SKM-1 treated with dmso at 0.1 percent for 144 hours (cell line): Measurements from ENCODE around the gene PTDSS2.

Experiments used
- DNase-seq: peaks from one replicate; lab custom pipeline; 2025; ENCODE audit not compliant: unreplicated experiment; lab: John Stamatoyannopoulos, UW

PTDSS2 gene

GRCh38 chr11:528166-528814 is 78.2 kb downstream of the PTDSS2 start:
- DNase-seq: no peak

- no peak for DNase-seq
These were observed 79.0 kb downstream of the PTDSS2 start for GRCh38 chr11:528815-529727.

GRCh38 chr11:529728-530411 is 79.8 kb downstream of the PTDSS2 start:
- DNase-seq: no peak

DNA sequence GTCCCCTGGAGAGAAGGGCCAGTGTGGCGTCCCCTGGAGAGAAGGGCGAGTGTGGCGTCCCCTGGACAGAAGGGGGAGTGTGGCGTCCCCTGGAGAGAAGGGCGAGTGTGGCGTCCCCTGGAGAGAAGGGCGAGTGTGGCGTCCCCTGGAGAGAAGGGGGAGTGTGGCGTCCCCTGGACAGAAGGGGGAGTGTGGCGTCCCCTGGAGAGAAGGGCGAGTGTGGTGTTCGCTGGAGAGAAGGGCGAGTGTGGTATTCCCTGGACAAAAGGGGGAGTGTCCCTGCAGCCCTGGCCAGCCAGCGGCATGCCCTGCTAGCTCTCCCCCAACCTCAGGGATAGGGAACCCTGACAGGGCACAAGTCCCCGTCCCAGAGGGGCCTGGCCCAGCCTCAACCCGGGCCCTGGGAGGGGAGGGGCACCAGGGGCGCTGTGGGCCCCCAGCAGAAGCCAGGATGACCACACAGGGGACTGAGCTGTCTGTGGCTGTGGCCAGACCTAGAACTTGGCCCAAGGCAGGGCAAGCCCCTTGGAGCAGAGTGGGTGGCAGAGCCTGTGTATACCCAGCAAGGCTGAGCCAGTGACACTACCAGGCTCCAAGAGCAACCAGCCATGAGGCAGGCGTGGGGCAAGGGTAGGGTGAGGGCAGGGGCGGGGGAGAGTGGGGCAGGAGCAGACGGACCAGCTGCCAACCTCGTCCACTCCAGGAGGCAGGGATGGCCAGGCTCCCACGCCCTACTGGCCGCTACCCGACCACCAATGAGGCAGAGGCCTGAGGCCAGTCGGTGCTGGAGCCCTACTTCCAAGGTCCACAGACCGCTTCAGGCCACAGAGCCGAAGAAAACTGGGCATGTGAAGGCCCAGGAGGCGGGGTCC is 81.1 kb downstream of the PTDSS2 start:
- no peak for DNase-seq

- no peak for DNase-seq
These were observed 81.9 kb downstream of the PTDSS2 start for GRCh38 chr11:531919-532526.

- DNase-seq: no peak
These were observed 82.5 kb downstream of the PTDSS2 start for GRCh38 chr11:532527-532985.

- DNase-seq: no peak
These were observed 83.0 kb downstream of the PTDSS2 start for GRCh38 chr11:532986-533585.

GRCh38 chr11:533586-534395 is 83.7 kb downstream of the PTDSS2 start:
- no peak for DNase-seq

DNA sequence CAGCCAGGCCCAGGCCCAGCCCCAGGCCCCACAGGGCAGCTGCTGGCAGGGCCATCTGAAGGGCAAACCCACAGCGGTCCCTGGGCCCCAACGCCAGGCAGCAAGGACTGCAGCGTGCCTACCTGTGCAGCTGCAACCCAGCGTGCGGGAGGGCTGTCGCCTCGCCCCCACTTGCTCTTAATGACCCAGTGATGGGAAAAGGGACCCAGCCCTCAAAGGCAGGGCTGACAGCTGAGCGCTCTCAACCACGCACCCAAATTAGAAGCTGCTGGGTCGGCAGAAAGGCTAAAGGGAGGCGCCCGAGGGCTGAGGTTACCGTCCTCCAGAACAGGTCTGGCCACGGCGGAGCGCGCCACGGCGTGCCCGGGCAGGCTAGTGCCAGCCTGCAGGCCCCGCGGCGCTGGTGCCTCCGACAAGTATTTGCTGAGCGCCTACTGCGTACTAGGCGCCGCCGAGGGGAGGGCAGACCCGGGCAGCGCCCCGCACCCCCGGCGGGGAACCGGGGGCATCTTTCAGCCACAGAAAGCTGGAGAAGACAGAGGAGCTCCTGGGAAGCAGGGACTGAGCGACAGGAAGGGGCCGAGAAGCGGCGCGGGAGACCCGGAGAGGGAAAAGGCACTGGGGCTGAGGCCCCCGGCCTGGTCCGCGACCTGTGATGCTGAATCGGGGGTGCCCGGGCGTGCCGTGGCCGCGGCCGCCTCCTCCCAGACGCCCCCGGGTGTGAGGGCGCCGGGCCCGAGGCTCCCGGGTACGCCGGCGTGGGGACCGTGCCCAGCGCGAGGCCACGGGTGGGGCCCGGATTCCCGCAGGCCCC is 84.5 kb downstream of the PTDSS2 start:
- DNase-seq: no peak

GRCh38 chr11:535210-535518 is 85.1 kb downstream of the PTDSS2 start:
- no peak for DNase-seq

- DNase-seq: peak; percentile 89
These were observed 85.7 kb downstream of the PTDSS2 start, which contains the start of gene HRAS for GRCh38 chr11:535519-536454. TSS of gene HRAS (minus strand) at chr11:535576.

DNA sequence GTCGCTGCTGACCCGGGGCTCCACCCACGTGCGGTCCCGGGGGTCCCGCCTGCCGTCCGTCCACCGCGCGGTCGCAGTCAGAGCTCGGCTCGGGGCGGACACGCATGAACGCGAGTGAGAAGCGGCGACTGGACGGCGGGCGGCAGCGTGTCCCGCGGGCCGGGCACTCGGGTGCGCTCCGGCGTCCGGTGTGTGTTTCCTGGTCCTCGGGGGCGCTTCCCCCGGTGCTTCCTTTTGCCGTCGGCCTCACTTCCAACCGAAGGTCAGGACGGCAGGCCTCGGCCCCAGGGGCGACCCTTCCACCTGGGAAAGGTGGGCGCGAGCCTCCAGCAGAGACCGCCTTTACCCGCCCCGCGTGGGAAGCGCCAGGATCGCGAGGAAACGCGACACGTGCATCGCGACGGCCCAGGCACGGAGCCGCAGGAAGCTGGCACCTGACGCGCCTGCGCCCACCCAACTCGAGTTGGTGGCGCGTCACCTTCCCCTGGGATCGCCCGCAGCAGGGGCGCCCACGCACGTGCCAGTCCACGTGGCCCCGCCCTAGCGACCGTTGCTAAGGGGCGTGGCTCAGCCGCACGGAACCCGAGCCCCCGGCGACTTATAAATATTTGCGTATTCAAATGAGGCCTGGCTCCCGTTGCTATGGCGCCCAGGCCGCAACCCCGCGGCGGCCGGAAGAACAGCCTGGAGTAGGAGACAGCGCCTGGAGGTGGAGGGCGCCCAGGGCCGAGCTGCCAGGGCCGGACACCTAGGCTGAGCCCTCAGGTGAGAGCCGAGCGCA is 87.0 kb downstream of the PTDSS2 start, which contains the start of gene LRRC56:
Gene LRRC56 (plus strand): TSS at position 687 of the 781 bp plus-strand sequence. CDS start 3,158 bp downstream, outside the sequence.
- DNase-seq: peak; percentile 74

DNA sequence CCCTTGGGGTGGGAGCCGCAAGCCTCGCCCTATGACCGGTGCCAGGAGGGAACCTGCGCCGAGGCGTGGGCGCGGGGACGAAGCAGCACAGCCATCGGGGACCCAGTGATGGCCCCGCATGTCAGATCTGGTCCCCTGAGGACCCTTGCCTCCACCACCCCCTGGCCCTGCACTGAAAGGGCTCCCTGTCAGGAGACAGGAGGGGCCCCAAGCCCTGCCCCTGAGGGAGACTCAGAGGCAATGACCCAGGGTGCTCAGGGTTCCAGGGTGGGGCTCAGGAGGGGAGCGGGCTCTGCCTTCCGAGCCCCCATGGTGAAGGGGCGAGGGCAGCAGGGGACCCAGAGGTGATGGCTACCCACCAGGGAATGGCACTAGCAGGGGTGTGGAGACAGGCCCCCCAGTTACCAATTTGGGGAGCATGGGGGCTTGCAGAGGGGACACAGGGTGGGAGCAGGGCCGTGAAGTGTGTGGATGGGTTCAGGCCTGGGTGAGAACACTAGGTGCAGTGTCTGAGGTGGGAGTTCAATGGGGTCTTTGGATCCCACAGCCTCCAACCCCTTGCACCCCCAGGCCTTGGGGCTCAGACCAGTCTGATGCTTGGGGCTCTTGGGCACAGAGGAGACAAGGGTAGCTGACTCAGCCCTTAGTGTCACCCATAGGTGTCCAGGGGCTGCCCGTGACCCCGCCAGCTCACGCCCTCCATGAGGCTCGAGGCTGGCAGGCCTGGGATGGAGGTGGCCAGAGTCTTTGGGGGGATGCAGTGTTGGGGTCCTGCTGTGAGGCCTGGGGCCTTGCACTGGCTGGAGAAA is 87.7 kb downstream of the PTDSS2 start:
- DNase-seq: no peak

GRCh38 chr11:538431-539051 is 88.5 kb downstream of the PTDSS2 start:
- no peak for DNase-seq

- DNase-seq: no peak
These were observed 89.9 kb downstream of the PTDSS2 start for GRCh38 chr11:539971-540481.
